HG03108 (cell line): Measurements from ENCODE around the gene CIITA.
"Not testable (repeated sequence)": the region's sequence is repeated elsewhere in the genome, so short reads cannot be mapped to it uniquely, and the experiment has no call there.

Experiments
- ATAC-seq: cut with Tn5 transposase; IDR thresholded peaks from one replicate; pipeline ENCODE4 v1.9.1; 2021; ENCODE audit warnings: moderate library complexity; ENCODE audit not compliant: unreplicated experiment

Gene CIITA

GRCh38 chr16:10947211-10947787, 70.3 kb downstream of the CIITA start:
- no peak for ATAC-seq

GRCh38 chr16:10949424-10949970, 72.5 kb downstream of the CIITA start:
- ATAC-seq: peak; percentile 66

GRCh38 chr16:10950393-10950792, 73.4 kb downstream of the CIITA start:
- no peak for ATAC-seq

- no peak for ATAC-seq
These were observed 74.0 kb downstream of the CIITA start for GRCh38 chr16:10951026-10951425.

GRCh38 chr16:10954903-10955302, 77.9 kb downstream of the CIITA start:
- ATAC-seq: no peak

- no peak for ATAC-seq
These were observed 80.9 kb downstream of the CIITA start for GRCh38 chr16:10957771-10958482.

- ATAC-seq: no peak
These were observed 82.2 kb downstream of the CIITA start for GRCh38 chr16:10959161-10959560.

- ATAC-seq: no peak
These were observed 84.2 kb downstream of the CIITA start for GRCh38 chr16:10961231-10961630.

GRCh38 chr16:10964039-10964890, 87.3 kb downstream of the CIITA start:
- no peak for ATAC-seq

GRCh38 chr16:10964891-10965326, 87.9 kb downstream of the CIITA start:
- ATAC-seq: no peak

- peak; percentile 56 for ATAC-seq
These were observed 88.5 kb downstream of the CIITA start for GRCh38 chr16:10965440-10966061.

- ATAC-seq: no peak
These were observed 89.1 kb downstream of the CIITA start for GRCh38 chr16:10966129-10966528.

- not testable (repeated sequence) for ATAC-seq
These were observed 89.6 kb downstream of the CIITA start for GRCh38 chr16:10966559-10966958.

GRCh38 chr16:10967986-10968385, 91.0 kb downstream of the CIITA start:
- ATAC-seq: no peak

GRCh38 chr16:10968498-10968897, 91.5 kb downstream of the CIITA start:
- no peak for ATAC-seq

- ATAC-seq: no peak
These were observed 92.6 kb downstream of the CIITA start for GRCh38 chr16:10969615-10970014.

- no peak for ATAC-seq
These were observed 93.1 kb downstream of the CIITA start for GRCh38 chr16:10970065-10970464.

GRCh38 chr16:10971560-10971961, 94.6 kb downstream of the CIITA start:
- no peak for ATAC-seq

- no peak for ATAC-seq
These were observed 95.3 kb downstream of the CIITA start for GRCh38 chr16:10972108-10972818.

- ATAC-seq: no peak
These were observed 95.9 kb downstream of the CIITA start for GRCh38 chr16:10972819-10973464.
